GM19328 (cell line): ENCODE results near the gene PCDHGA8.
"Not testable (repeated sequence)": the region's sequence is repeated elsewhere in the genome, so short reads cannot be mapped to it uniquely, and the experiment has no call there.

Source experiments
- ATAC-seq: cut with Tn5 transposase; IDR thresholded peaks from one replicate; pipeline ENCODE4 v1.9.1; 2021; ENCODE audit warnings: mild to moderate bottlenecking, moderate library complexity; ENCODE audit not compliant: unreplicated experiment

The PCDHGA8 gene

DNA sequence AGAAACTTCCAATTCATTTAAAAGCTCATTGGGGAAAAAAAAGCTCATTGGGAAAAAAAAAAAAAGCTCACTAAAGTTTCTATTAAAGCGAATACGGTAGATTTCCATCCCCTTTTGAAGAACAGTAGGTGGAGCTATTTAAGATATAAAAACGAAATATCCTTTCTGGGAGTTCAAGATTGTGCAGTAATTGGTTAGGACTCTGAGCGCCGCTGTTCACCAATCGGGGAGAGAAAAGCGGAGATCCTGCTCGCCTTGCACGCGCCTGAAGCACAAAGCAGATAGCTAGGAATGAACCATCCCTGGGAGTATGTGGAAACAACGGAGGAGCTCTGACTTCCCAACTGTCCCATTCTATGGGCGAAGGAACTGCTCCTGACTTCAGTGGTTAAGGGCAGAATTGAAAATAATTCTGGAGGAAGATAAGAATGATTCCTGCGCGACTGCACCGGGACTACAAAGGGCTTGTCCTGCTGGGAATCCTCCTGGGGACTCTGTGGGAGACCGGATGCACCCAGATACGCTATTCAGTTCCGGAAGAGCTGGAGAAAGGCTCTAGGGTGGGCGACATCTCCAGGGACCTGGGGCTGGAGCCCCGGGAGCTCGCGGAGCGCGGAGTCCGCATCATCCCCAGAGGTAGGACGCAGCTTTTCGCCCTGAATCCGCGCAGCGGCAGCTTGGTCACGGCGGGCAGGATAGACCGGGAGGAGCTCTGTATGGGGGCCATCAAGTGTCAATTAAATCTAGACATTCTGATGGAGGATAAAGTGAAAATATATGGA is 38.1 kb downstream of the PCDHGA8 start, which contains the start of gene PCDHGA12:
TSS of gene PCDHGA12 (plus strand) at position 176 of the 782 bp plus-strand sequence. CDS start at position 429, 253 bp downstream.
- ATAC-seq: peak; percentile 89

DNA sequence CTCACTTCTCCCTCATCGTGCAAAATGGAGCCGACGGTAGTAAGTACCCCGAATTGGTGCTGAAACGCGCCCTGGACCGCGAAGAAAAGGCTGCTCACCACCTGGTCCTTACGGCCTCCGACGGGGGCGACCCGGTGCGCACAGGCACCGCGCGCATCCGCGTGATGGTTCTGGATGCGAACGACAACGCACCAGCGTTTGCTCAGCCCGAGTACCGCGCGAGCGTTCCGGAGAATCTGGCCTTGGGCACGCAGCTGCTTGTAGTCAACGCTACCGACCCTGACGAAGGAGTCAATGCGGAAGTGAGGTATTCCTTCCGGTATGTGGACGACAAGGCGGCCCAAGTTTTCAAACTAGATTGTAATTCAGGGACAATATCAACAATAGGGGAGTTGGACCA is 38.9 kb downstream of the PCDHGA8 start:
- ATAC-seq: no peak

DNA sequence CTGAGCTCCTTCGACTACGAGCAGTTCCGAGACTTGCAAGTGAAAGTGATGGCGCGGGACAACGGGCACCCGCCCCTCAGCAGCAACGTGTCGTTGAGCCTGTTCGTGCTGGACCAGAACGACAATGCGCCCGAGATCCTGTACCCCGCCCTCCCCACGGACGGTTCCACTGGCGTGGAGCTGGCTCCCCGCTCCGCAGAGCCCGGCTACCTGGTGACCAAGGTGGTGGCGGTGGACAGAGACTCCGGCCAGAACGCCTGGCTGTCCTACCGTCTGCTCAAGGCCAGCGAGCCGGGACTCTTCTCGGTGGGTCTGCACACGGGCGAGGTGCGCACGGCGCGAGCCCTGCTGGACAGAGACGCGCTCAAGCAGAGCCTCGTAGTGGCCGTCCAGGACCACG is 39.9 kb downstream of the PCDHGA8 start:
- not testable (repeated sequence) for ATAC-seq

DNA sequence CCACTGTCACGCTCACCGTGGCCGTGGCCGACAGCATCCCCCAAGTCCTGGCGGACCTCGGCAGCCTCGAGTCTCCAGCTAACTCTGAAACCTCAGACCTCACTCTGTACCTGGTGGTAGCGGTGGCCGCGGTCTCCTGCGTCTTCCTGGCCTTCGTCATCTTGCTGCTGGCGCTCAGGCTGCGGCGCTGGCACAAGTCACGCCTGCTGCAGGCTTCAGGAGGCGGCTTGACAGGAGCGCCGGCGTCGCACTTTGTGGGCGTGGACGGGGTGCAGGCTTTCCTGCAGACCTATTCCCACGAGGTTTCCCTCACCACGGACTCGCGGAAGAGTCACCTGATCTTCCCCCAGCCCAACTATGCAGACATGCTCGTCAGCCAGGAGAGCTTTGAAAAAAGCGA is 40.3 kb downstream of the PCDHGA8 start:
- ATAC-seq: not testable (repeated sequence)

DNA sequence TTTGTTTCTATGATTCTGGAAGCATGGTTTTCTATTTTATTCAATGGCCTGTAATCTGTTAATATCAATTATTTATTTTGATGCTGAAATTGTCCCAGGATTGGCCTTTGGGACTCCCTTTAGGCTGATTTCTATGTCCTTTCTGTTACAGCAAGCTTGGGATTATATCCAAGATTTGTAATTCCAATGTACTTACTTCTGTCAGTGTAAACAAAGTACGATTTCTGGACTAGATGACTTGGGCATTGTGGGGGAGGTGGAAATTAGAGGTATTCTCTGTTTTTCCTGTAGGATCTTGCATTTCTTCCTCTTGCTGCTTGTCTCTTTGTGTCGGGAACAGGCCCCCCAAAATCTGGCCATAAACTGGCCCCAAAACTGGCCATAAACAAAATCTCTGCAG is 41.6 kb downstream of the PCDHGA8 start:
- ATAC-seq: no peak

DNA sequence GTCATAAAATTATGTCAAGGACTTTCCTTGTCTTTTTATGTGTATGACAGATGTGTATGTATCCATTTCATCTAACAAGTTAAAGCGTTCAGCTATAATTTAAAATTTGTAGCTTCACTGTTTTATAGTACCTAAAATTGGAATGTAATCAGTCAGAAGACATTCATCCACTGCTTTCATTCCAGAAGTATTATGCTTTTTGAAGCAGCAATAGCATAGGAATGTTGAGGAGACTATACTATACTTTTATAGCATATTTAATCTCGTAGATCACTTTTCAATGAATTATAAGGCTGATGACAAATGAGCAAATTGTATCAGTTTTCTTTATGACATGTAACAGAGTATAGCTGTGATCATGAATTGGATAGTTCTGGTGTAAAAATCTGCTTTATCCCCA is 44.8 kb downstream of the PCDHGA8 start:
- no peak for ATAC-seq

DNA sequence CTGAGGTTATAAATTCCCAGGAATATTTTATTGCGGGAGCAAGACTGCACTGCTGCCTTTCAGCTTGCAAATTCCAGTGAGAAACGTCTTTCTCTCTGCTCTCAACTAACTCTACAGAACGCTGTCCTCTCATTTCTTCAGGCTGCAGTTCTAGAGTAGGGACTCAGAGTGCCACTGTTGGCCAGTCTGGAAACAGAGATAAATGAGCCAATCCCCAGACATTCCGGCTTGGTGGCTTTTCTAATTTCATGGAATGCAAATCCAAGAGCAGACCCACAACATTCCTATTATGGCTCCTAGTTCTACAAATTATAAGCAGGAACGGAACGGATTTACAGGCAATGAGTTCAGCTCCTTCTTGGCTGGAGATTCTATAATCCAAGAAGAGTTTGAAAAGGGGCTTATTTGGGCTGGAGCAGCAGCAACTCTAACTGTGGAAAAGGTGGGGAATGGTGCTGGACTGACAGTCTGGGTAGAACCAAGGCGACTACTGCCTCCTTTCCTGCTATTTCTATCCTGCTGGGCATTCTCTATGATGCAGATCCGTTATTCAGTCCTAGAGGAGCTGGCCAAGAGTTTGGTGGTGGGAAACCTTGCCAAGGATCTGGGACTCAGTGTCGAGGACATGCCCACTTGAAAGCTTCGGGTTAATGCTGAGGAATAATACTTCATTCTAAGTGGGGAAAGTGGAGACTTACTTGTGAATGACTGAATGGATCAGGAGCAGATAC is 47.1 kb downstream of the PCDHGA8 start:
- ATAC-seq: no peak

DNA sequence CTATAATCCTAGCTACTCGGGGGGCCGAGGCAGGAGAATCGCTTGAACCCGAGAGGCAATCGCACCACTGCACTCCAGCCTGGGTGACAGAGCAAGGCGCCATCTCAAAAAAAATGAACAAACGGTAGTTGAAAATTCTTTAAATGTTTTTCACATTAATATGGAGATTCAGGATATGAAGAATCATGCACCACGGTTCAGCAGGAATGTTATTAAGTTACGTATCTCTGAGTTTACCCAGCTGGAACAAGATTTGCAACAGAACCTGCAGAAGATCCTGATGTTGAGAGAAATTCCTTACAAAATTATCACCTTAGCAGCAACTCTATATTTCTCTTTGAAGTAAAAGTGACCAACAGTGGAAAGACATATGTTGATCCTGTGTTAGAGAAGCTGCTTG is 47.9 kb downstream of the PCDHGA8 start:
- no peak for ATAC-seq

DNA sequence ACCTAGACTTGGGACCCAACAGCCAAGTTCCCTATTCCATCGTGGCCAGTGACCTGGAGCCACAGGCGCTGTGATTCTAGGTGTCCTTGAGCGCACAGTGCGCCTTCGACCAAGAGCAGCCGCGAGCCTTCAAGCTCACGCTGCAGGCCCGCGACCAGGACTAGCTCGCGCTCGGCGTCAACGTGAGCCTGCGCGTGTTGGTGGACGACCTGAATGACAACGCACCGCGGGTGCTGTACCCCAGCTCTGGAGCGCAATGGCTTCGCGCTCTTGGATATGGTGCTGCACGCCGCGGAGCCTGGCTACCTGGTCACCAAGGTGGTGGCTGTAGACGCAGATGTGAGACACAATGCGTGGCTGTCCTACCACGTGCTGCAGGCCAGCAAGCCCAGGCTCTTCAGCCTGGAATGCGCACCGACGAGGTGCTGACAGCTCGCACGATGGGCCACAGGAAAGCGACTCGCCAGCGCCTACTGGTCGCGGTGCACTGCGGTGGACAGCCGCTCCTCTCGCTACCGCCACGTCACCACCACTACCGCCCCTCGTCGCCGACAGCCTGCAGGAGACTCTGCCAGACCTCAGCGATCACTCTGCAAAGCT is 49.2 kb downstream of the PCDHGA8 start:
- ATAC-seq: no peak
